ENCODE measurements around the gene INSR. TPM values are rescaled to one million over a fixed set of nuclear protein-coding genes. Genes with fewer than 3 reads are reported as not detected.
A peak's percentile ranks its signal among the peaks of the same experiment; 100 is the strongest.

INSR gene
- total RNA-seq, 4 donors from 2014 or later: 125 to 191 (median 167) TPM

DNA sequence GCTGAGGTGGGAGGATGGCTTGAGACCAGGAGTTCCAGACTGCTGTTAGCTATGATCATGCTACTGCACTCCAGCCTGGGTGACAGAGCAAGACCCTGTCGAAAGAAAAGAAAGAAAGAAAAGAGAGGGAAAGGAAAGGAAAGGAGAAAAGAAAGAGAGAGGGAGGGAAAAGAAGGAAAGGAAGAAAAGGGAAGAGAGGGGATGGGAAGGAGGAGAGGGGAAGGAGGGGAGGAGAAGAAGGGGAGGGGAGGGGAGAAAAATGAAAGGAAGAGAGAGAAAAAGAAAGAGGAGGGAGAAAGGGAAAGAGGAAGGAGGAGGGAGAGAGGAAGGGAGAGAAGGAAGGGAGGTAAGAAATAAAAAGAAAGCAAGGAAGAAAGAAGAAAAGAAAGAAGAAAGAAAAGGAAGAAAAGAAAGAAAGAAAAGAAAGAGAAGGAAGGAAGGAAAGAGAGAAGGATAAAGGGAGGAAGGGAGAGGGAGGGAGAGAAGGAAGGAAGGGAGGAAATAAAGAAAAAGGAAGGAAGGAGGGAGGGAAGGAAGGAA is 44.1 kb downstream of the INSR start:
- H3K27me3 ChIP-seq: no peaks in the 10 kb centered on the region
- TF ChIP-seq, protein P1, sequence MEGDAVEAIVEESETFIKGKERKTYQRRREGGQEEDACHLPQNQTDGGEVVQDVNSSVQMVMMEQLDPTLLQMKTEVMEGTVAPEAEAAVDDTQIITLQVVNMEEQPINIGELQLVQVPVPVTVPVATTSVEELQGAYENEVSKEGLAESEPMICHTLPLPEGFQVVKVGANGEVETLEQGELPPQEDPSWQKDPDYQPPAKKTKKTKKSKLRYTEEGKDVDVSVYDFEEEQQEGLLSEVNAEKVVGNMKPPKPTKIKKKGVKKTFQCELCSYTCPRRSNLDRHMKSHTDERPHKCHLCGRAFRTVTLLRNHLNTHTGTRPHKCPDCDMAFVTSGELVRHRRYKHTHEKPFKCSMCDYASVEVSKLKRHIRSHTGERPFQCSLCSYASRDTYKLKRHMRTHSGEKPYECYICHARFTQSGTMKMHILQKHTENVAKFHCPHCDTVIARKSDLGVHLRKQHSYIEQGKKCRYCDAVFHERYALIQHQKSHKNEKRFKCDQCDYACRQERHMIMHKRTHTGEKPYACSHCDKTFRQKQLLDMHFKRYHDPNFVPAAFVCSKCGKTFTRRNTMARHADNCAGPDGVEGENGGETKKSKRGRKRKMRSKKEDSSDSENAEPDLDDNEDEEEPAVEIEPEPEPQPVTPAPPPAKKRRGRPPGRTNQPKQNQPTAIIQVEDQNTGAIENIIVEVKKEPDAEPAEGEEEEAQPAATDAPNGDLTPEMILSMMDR (IDR thresholded peaks at IDR 0.05): no peak
- no peak for TF ChIP-seq POLR2A (IDR thresholded peaks at IDR 0.05)
- no peak for DNase-seq

DNA sequence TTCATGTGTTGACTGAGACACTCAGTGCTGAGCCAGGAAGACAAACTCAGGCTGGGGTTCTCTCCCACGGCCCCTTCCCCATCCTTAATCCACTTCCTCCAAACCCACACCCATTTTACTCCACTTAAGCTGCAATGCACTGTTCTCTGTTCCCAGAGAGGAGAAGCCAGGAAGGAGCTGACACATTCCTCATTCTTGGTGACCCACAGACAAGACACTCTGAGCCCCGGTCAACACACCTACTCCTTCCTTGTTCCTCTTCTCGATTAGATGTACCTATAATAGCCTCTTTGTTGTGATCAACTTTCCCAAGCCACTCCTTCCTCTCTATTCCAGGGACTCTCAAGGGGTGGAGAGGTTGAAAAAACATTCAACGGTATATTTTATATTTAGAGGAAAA is 47.1 kb downstream of the INSR start:
- Histone ChIP-seq H3K27me3 (no peaks in the 10 kb centered on the region), H3K9me3 (no peaks in the 10 kb centered on the region), H3K4me3 (no peak overlapping the region), H3K36me3 (no peaks in the 10 kb centered on the region), H3K4me1 (peaks cover 0 to 3% (median 0%) of the 10 kb centered on the region in 4 donors), H3K27ac (peak overlapping the region in 1 of 4 donors; percentile 50)
- DNase-seq: no peak
- TF ChIP-seq, protein P1 (IDR thresholded peaks at IDR 0.05): no peak
- no peak for TF ChIP-seq POLR2A (IDR thresholded peaks at IDR 0.05)

More for the DNA sequence above, 44.1 kb downstream of the INSR start:
- Histone ChIP-seq H3K4me3 (no peak overlapping the region), H3K9me3 (no peaks in the 10 kb centered on the region), H3K27ac (no peak overlapping the region), H3K36me3 (no peaks in the 10 kb centered on the region), H3K4me1 (peaks cover 0 to 3% (median 0%) of the 10 kb centered on the region in 4 donors)

DNA sequence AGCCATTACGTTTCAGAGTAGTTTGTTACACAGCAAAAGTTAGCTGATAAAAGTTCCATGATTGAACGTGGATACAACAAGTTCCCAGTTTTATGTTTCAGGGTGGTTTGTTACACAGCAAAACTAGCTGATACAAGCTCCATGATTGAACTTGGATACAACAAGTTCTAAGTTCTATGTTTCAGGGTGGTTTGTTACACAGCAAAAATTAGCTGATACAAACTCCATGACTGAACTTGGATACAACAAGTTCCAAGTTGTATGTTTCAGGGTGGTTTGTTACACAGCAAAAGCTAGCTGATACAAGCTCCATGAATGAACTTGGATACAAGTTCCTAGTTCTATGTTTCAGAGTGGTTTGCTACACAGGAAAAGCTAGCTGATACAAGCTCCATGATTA is 47.6 kb downstream of the INSR start:
- DNase-seq: no peak
- Histone ChIP-seq H3K27me3 (no peaks in the 10 kb centered on the region), H3K9me3 (no peaks in the 10 kb centered on the region), H3K36me3 (no peaks in the 10 kb centered on the region), H3K4me3 (no peak overlapping the region), H3K27ac (no peak overlapping the region), H3K4me1 (peaks cover 0 to 3% (median 0%) of the 10 kb centered on the region in 4 donors)
- TF ChIP-seq, protein P1 (IDR thresholded peaks at IDR 0.05): no peak
- TF ChIP-seq POLR2A (IDR thresholded peaks at IDR 0.05): no peak

DNA sequence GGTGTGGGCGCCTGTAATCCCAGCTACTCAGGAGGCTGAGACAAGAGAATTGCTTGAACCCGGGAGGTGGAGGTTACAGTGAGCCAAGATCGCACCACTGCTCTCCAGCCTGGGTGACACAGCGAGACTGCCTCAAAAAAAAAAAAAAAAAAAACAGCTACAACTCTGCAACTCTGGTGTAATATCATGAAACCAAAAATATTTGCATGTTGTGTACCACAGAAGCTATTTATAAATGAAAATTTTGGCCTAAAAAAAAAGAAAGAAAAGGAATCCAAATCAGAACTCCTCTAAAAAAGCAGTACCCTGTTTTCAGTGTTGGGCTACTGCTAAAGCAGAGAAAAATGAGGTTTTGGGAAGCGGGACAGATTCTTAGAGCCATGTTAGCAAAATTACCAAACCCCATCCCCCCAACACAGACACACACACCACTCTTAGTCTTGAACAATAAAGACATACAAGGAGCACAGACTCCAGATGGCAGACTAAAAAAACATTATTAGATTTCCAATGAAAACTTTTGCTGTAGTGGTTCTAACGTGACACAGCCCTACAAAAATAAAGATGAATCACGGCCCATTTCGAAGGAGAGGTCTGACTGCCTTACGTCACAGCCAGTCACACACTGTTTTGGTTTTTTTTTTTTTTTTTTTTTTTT is 51.5 kb downstream of the INSR start:
- H3K36me3 ChIP-seq: no peaks in the 10 kb centered on the region
- no peak for DNase-seq
- TF ChIP-seq POLR2A (IDR thresholded peaks at IDR 0.05): no peak
- TF ChIP-seq, protein P1 (IDR thresholded peaks at IDR 0.05): no peak
- H3K4me3 ChIP-seq: no peak overlapping the region
- H3K4me1 ChIP-seq: peaks cover 0 to 3% (median 0%) of the 10 kb centered on the region in 4 donors
- no peaks in the 10 kb centered on the region for H3K27me3 ChIP-seq
- H3K27ac ChIP-seq: peak overlapping the region in 1 of 4 donors; percentile 26
- H3K9me3 ChIP-seq: no peaks in the 10 kb centered on the region

DNA sequence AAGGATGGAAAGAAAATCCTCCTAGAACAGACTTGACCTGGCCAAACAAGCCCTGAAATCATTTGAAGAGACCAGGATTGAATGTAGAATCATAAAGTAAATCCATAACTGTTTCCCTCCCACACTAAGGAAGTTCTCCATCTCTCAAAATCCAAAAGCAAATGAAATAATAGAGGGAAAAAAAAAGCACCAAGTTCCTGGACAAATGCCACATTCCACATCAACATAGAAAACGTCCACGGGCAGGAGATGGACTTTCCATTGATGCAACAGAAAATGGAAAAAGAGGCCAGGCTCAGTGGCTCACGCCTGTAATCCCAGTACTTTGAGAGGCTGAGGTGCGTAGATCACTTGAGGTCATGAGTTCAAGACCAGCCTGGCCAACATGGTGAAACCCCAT is 56.2 kb downstream of the INSR start:
- H3K36me3 ChIP-seq: no peaks in the 10 kb centered on the region
- H3K9me3 ChIP-seq: no peaks in the 10 kb centered on the region
- H3K27me3 ChIP-seq: no peaks in the 10 kb centered on the region
- TF ChIP-seq, protein P1 (IDR thresholded peaks at IDR 0.05): no peak
- TF ChIP-seq POLR2A (IDR thresholded peaks at IDR 0.05): no peak
- no peak overlapping the region for H3K27ac ChIP-seq
- no peak overlapping the region for H3K4me3 ChIP-seq
- no peaks in the 10 kb centered on the region for H3K4me1 ChIP-seq
- no peak for DNase-seq
